Brain microvascular endothelial cell (primary cell): ENCODE measurements around the gene PRG3.

Experiments used
- DNase-seq: peaks from one replicate; pipeline ENCODE4 v3.0.0-alpha.2; 2020
- H3K27ac ChIP-seq: fragments of 250-450 bp; sonication (Bioruptor Pico); 2 replicates; pipeline ENCODE4 v1.5.1; 2020; ENCODE audit warnings: mild to moderate bottlenecking, moderate library complexity
- H3K27me3 ChIP-seq: fragments of 250-450 bp; sonication (Bioruptor Pico); replicated peaks from 2 replicates; pipeline ENCODE4 v1.5.1; 2020; ENCODE audit warnings: mild to moderate bottlenecking
- H3K36me3 ChIP-seq: fragments of 250-450 bp; sonication (Bioruptor Pico); replicated peaks from 2 replicates; pipeline ENCODE4 v1.5.1; 2020; ENCODE audit warnings: mild to moderate bottlenecking
- H3K4me3 ChIP-seq: 2 replicates; pipeline ENCODE4 v1.5.1; 2011; ENCODE audit warnings: low read depth, mild to moderate bottlenecking, control low read depth, low read length, moderate library complexity
- CTCF ChIP-seq: IDR thresholded peaks from 2 replicates; pipeline ENCODE4 v1.5.1; 2011; ENCODE audit warnings: low read depth, mild to moderate bottlenecking, moderate library complexity, low read length, control low read depth, inconsistent platforms; ENCODE audit errors: missing control alignments
- in situ Hi-C: cut with HindIII; loops from 2 replicates; pipeline ENCODE4 v1.10.0; 2017; ENCODE audit warnings: low sequenced_read_pairs, low pct_ligation_motif_present

The PRG3 gene

GRCh38 chr11:57402188-57403002, 21.4 kb upstream of the PRG3 start:
- in situ Hi-C loops = no loop called here
- Histone ChIP-seq H3K4me3 (no peak overlapping the region), H3K27ac (no peak overlapping the region), H3K27me3 (peaks cover 3% of the 10 kb centered on the region), H3K36me3 (no peaks in the 10 kb centered on the region)
- no peak for TF ChIP-seq CTCF
- DNase-seq = no peak

DNA sequence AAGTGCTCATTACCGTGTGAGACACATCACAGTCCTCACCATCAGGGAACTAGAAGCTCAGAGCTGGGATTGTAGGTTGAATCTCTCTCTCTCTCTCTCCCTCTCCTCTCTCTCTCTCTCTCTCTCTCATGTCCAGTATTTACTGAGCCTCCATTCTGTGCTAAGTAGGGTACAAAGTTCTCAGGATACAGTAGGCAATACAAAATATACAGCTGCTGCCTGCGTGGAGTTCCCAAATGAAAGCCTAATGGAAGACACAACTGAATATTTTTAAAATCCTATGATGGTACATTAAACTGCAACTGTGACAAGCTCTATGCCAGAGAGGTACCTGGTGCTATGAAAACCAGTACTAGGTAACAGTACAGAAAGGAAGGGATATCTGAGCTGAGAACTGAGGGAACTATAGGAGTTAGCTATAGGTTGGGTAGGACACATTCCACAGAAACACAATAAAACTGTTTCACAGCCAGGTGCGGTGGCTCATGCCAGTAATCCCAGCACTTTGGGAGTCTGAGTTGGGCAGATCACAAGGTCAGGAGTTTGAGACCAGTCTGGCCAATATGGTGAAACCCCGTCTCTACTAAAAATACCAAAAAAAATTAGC, 19.1 kb upstream of the PRG3 start:
- in situ Hi-C loops = no loop called here
- H3K4me3 ChIP-seq = no peak overlapping the region
- H3K27me3 ChIP-seq = peaks cover 3% of the 10 kb centered on the region
- no peak overlapping the region for H3K27ac ChIP-seq
- TF ChIP-seq CTCF = no peak
- H3K36me3 ChIP-seq = no peaks in the 10 kb centered on the region
- no peak for DNase-seq

DNA sequence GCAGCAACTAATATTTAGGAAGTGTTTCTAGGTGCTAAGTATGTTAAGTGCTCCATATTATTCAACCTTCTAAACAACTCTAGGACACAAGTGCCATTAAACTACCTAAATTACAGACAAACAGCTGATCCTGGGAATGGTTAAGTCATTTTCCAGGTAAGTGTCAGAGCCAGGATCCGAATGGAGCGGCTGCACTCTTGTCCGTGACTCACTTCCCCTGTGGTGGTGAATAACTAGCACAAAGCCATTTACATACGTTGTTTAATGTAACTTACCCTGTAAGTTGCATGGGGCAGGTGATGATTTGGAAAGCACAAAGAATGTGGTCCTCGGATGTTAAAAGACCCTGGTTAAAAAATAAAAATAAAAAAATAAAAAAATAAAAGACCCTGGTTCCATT, 18.3 kb upstream of the PRG3 start:
- Histone ChIP-seq H3K27ac (no peak overlapping the region), H3K27me3 (peaks cover 3% of the 10 kb centered on the region), H3K4me3 (no peak overlapping the region), H3K36me3 (no peaks in the 10 kb centered on the region)
- in situ Hi-C loops = no loop called here
- TF ChIP-seq CTCF = no peak
- no peak for DNase-seq

DNA sequence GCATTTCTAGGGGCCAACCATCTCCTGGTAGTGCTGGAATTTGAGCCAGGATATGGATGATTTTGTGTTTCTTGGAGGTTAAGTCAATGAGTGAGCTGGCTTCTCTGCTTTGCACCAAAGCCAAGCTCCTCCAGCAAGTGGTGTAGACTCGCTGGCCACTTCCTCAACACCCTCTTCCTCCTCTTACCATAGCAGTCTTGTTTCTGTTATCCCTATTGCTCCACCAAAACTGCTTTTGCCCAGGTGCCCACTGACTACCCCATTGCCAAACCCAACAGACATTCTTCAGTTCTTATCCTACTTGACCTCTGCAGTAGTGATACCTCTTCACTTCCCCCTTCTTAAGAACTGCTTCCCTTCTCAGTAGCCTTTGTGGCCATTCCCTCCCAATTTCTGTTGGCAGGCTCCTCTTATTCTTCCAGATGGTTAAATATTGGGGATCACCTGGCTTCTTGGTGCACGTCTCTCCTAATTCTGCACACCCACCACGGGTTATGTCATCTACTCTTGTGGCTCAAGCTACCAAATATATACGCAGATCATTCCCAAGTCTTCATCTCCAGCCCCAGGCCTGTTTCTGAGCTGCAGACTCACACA, 16.5 kb upstream of the PRG3 start:
- no peaks in the 10 kb centered on the region for H3K36me3 ChIP-seq
- H3K27me3 ChIP-seq = peaks cover 3% of the 10 kb centered on the region
- no peak for DNase-seq
- no peak for TF ChIP-seq CTCF
- no peak overlapping the region for H3K4me3 ChIP-seq
- H3K27ac ChIP-seq = no peak overlapping the region
- in situ Hi-C loops = no loop called here

- no peak for DNase-seq
- Histone ChIP-seq H3K27me3 (peaks cover 3% of the 10 kb centered on the region), H3K4me3 (no peak overlapping the region), H3K36me3 (no peaks in the 10 kb centered on the region), H3K27ac (no peak overlapping the region)
- in situ Hi-C loops = no loop called here
- no peak for TF ChIP-seq CTCF
Measured at GRCh38 chr11:57396744-57397143, 15.8 kb upstream of the PRG3 start.
